ENCODE data around the gene EPS15. TPM values are rescaled to one million over a fixed set of nuclear protein-coding genes. Genes with fewer than 3 reads are reported as not detected.

Gene EPS15
- total and polyA plus RNA-seq, 2 donors (not counting 1 experiment from before 2014, with no cell fraction given): 40.3 to 151 TPM

DNA sequence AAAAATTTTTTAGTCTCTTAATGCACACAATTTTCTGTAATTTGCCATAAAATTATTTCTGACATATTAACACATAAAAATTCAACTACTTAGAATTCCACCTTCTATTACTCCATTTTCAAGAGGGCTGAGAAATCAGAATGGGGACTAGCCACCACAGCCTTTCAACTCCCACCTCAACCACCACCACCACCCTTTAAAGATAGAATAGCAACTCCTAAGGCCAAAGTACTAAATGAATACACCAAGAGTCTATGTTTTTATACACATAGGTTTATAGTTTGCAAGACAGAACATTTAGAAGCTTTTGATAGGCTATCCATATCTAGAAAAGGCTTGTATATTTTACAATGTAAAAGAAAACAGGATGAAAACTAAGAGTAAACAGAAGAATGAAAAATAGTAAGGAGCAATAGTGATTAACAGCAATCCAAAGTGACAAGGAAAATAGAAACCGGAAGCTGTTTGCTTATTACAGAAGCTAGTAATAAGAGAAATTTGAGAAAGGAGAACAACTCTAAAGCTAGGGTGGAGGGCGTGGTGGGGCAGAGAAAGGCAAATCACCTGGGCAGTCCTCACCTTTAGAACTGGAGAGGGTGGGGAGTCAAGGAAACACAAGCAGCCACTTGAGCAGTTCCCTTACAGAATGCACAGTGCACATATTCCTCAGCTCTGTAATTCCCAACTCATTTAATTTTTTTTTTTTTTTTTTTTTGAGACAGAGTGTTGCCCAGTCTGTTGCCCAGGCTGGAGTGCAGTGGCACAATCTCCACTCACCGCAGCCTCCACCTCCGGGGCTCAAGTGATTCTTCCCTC lies 27.7 kb downstream of the EPS15 start:
- DNase-seq: peak; percentile 64
- Mint-ChIP-seq H3K4me3 (peak overlapping the region; percentile 83), H3K4me1 (peaks cover 61% of the 10 kb centered on the region), H3K27me3 (no peaks in the 10 kb centered on the region), H3K27ac (peak overlapping the region; percentile 88), H3K9me3 (ENCODE audit: insufficient read depth) (no peaks in the 10 kb centered on the region)
- H4K20me1 ChIP-seq (ENCODE audit: control insufficient read depth, insufficient read depth, low read length, poor library complexity, severe bottlenecking): peaks cover 33% of the 10 kb centered on the region
- no CpG with 5 or more reads among the region's 4 CpGs for WGBS (ENCODE audit: insufficient coverage)
- peak overlapping the region in 1 of 5 experiments; percentile 55 for H3K4me3 ChIP-seq (ENCODE audit: control extremely low read depth in 1 of 5, extremely low read depth in 1 of 5, insufficient read depth in 1 of 5, low read depth in 2 of 5, low read length in 4 of 5)
- no peak overlapping the region for H2AFZ ChIP-seq (ENCODE audit: insufficient read depth, low read depth, low read length, poor library complexity, severe bottlenecking)
- H3K4me1 ChIP-seq (ENCODE audit: control insufficient read depth in 2 of 2, insufficient read depth in 2 of 2, low read length in 2 of 2): peaks cover 52 to 53% of the 10 kb centered on the region in 2 donors
- peaks cover 91% of the 10 kb centered on the region for H3K79me2 ChIP-seq (ENCODE audit: control insufficient read depth, insufficient read depth, low read length)
- ChIA-PET CTCF (interaction anchor here (0.6 to 1.1 kb wide), 3 partner anchors 15 to 372 kb away, joined by 3 to 4 read pairs (median 3); partner anchors contain the start of gene EPS15), POLR2A (interaction anchor here (0.7 to 1.2 kb wide), 3 partner anchors 26 to 113 kb away, joined by 3 to 11 read pairs (median 8); partner anchors contain the start of gene EPS15)
- TF ChIP-seq EZH2 (IDR thresholded peaks at IDR 0.05; ENCODE audit: borderline replicate concordance, insufficient read depth, low read depth, low read length, poor library complexity, severe bottlenecking): no peak
- TF ChIP-seq, protein P1, sequence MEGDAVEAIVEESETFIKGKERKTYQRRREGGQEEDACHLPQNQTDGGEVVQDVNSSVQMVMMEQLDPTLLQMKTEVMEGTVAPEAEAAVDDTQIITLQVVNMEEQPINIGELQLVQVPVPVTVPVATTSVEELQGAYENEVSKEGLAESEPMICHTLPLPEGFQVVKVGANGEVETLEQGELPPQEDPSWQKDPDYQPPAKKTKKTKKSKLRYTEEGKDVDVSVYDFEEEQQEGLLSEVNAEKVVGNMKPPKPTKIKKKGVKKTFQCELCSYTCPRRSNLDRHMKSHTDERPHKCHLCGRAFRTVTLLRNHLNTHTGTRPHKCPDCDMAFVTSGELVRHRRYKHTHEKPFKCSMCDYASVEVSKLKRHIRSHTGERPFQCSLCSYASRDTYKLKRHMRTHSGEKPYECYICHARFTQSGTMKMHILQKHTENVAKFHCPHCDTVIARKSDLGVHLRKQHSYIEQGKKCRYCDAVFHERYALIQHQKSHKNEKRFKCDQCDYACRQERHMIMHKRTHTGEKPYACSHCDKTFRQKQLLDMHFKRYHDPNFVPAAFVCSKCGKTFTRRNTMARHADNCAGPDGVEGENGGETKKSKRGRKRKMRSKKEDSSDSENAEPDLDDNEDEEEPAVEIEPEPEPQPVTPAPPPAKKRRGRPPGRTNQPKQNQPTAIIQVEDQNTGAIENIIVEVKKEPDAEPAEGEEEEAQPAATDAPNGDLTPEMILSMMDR (IDR thresholded peaks at IDR 0.05): no peak
- no peaks in the 10 kb centered on the region for H3K36me3 ChIP-seq (replicated peaks in 1 of 2; ENCODE audit: control extremely low read depth in 1 of 2, control insufficient read depth in 1 of 2, extremely low read depth in 1 of 2, insufficient read depth in 2 of 2, low read length in 1 of 2)
- H3K9ac ChIP-seq (ENCODE audit: low read length): peak overlapping the region; percentile 56
- peak overlapping the region; percentile 67 for H3K4me2 ChIP-seq (replicated peaks; ENCODE audit: low read depth, low read length, poor library complexity, severe bottlenecking)
- H3K27ac ChIP-seq (ENCODE audit: low read length in 2 of 2): peak overlapping the region; percentile 67 to 84
- peak; percentile 74 for ATAC-seq (ENCODE audit: low read depth)
- H3K27me3 ChIP-seq (replicated peaks in 1 of 4; ENCODE audit: control extremely low read depth in 1 of 4, control insufficient read depth in 3 of 4, insufficient read depth in 4 of 4, low read length in 3 of 4): no peaks in the 10 kb centered on the region
- intact Hi-C loops (cut with micrococcal nuclease): loop anchor here (1.0 to 2.0 kb wide), 3 partner anchors 10 to 27 kb away; no protein-coding TSS in a partner anchor
- peaks cover 0 to 4% (median 0%) of the 10 kb centered on the region in 3 donors for H3K9me3 ChIP-seq (ENCODE audit: control extremely low read depth in 1 of 3, control insufficient read depth in 2 of 3, insufficient read depth in 1 of 3, low read length in 2 of 3)

DNA sequence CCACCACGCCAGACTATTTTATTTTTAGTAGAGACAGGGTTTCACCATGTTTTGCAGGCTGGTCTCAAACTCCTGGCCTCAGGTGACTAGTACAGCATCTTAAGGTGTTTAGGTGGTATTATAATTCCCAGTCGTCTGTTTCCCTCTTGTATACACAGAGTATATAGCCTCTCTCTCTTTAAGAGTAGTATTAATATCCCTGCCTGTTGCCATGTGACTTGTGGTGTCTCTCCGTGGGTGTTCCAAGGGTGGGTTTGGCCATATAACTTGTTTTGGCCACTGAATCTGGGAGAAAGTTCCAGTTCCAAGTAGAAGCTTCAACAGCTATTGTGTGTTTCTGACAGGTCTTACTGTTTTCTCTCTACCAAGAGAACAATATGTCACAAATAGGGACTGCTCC lies 29.6 kb downstream of the EPS15 start:
- Histone ChIP-seq H3K27me3 (replicated peaks in 1 of 4; ENCODE audit: control extremely low read depth in 1 of 4, control insufficient read depth in 3 of 4, insufficient read depth in 4 of 4, low read length in 3 of 4) (no peaks in the 10 kb centered on the region), H4K20me1 (ENCODE audit: control insufficient read depth, insufficient read depth, low read length, poor library complexity, severe bottlenecking) (peaks cover 37% of the 10 kb centered on the region), H2AFZ (ENCODE audit: insufficient read depth, low read depth, low read length, poor library complexity, severe bottlenecking) (no peak overlapping the region), H3K4me1 (ENCODE audit: control insufficient read depth in 2 of 2, insufficient read depth in 2 of 2, low read length in 2 of 2) (peaks cover 44 to 48% of the 10 kb centered on the region in 2 donors), H3K36me3 (replicated peaks in 1 of 2; ENCODE audit: control extremely low read depth in 1 of 2, control insufficient read depth in 1 of 2, extremely low read depth in 1 of 2, insufficient read depth in 2 of 2, low read length in 1 of 2) (no peaks in the 10 kb centered on the region), H3K27ac (ENCODE audit: low read length in 2 of 2) (peak overlapping the region in 1 of 2 donors; percentile 84), H3K4me2 (replicated peaks; ENCODE audit: low read depth, low read length, poor library complexity, severe bottlenecking) (no peak overlapping the region), H3K79me2 (ENCODE audit: control insufficient read depth, insufficient read depth, low read length) (peaks cover 89% of the 10 kb centered on the region), H3K9me3 (ENCODE audit: control extremely low read depth in 1 of 3, control insufficient read depth in 2 of 3, insufficient read depth in 1 of 3, low read length in 2 of 3) (peaks cover 0 to 4% (median 0%) of the 10 kb centered on the region in 3 donors), H3K4me3 (ENCODE audit: control extremely low read depth in 1 of 5, extremely low read depth in 1 of 5, insufficient read depth in 1 of 5, low read depth in 2 of 5, low read length in 4 of 5) (no peak overlapping the region), H3K9ac (ENCODE audit: low read length) (no peak overlapping the region)
- Mint-ChIP-seq H3K4me3 (no peak overlapping the region), H3K27me3 (no peaks in the 10 kb centered on the region), H3K4me1 (peaks cover 49% of the 10 kb centered on the region), H3K9me3 (ENCODE audit: insufficient read depth) (no peaks in the 10 kb centered on the region), H3K27ac (peak overlapping the region; percentile 71)
- ChIA-PET CTCF (interaction anchor here (2.2 kb wide), 1 partner anchor 45 kb away, joined by 12 read pairs; no protein-coding TSS in a partner anchor), POLR2A (interaction anchor here (1.3 kb wide), 1 partner anchor 56 kb away, joined by 3 read pairs; no protein-coding TSS in a partner anchor)
- TF ChIP-seq, protein P1 (IDR thresholded peaks at IDR 0.05): no peak
- TF ChIP-seq EZH2 (IDR thresholded peaks at IDR 0.05; ENCODE audit: borderline replicate concordance, insufficient read depth, low read depth, low read length, poor library complexity, severe bottlenecking): no peak
- no peak for DNase-seq
- no CpG with 5 or more reads among the region's 3 CpGs for WGBS (ENCODE audit: insufficient coverage)
- ATAC-seq (ENCODE audit: low read depth): no peak
- intact Hi-C loops (cut with micrococcal nuclease): no loop called here

Data from B cell (primary cell).